Activated CD8-positive, alpha-beta memory T cell treated with anti-CD3 and anti-CD28 coated beads, Interleukin-2, amount 10 ng/mL, durations not matched to agents 7 days and 5 days (primary cell): ENCODE results near the gene GNG8. TPM values are rescaled to one million over a fixed set of nuclear protein-coding genes. Genes with fewer than 3 reads are reported as not detected.

Experiments
- ATAC-seq: fragments of 150-1000 bp; cut with Tn5 transposase; one replicate; pipeline ENCODE4 v1.10.0; 2021; ENCODE audit warnings: moderate library complexity
- CTCF ChIA-PET: fragments of 350-600 bp; sonication (Branson Sonifier 250); formaldehyde crosslinking; loops from one replicate; lab custom pipeline; 2021; ENCODE audit warnings: antibody characterized with exemption; lab: Charles Lee
- DNase-seq: peaks from one replicate; pipeline ENCODE4 v3.0.0-alpha.2; 2020
- H3K27ac Mint-ChIP-seq: one replicate; pipeline ENCODE4 v1.8.0; 2021; ENCODE audit warnings: mild to moderate bottlenecking, mixed read lengths
- H3K27me3 Mint-ChIP-seq: one replicate; pipeline ENCODE4 v1.8.0; 2021; ENCODE audit warnings: mixed read lengths
- H3K36me3 Mint-ChIP-seq: one replicate; pipeline ENCODE4 v1.8.0; 2021; ENCODE audit warnings: mild to moderate bottlenecking, mixed read lengths
- H3K4me1 Mint-ChIP-seq: one replicate; pipeline ENCODE4 v1.8.0; 2021; ENCODE audit warnings: mixed read lengths
- H3K4me3 Mint-ChIP-seq: one replicate; pipeline ENCODE4 v1.8.0; 2021; ENCODE audit warnings: mild to moderate bottlenecking, moderate library complexity, mixed read lengths
- H3K9me3 Mint-ChIP-seq: one replicate; pipeline ENCODE4 v1.8.0; 2022; ENCODE audit warnings: low read depth, mixed read lengths
- total RNA-seq, 2 experiments: library from RNA; stranded (reverse); gene quantifications; one replicate each; pipeline ENCODE4 v1.2.3, GENCODE V29; 2021

The GNG8 gene
- total RNA-seq, 2 experiments from 2014 or later = 25.9 TPM; not detected in 1

DNA sequence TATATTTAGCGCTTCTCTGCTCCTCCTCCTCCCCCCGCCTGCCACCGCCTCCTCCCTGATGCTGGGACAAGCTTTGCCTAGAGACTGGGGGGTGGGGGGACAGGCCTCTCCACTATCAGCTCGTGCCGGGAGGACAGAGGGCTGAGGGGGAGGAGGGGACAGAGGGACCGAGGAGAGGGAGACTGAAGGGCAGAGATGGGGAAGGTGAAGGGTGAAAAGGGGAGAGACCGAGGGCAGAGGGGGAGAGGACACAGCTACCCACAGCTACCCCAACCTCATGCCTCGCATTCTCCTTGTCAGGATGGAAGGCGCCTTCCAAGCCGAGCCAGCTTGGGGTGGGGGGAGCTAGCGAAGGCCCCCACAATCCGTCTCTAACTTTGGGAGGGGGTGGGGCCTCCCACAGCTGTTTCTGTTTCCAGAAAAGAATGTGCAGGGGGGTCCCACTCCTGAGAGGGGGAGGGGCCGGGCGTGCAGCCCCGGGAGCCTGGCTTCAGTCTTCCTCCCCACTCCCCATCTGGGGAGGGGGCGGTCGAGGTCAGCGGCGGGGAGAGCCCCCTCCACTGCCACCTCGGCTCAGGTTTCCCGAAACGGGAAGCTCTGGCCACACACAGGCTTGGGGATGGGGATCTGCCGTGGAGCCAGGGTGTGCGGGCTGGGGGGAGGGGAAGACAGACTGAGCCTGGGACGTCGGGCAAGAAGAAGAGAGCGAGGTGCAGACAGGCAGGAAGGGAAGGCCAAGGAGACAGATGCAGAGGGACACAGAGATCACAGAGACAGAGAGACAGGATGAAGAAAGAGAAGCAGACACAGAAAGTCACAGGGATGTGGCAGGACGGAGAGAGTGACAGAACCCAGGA is 23.4 kb upstream of the GNG8 start:
- no peak for ATAC-seq
- no peak overlapping the region for H3K27ac Mint-ChIP-seq
- no peak for DNase-seq

DNA sequence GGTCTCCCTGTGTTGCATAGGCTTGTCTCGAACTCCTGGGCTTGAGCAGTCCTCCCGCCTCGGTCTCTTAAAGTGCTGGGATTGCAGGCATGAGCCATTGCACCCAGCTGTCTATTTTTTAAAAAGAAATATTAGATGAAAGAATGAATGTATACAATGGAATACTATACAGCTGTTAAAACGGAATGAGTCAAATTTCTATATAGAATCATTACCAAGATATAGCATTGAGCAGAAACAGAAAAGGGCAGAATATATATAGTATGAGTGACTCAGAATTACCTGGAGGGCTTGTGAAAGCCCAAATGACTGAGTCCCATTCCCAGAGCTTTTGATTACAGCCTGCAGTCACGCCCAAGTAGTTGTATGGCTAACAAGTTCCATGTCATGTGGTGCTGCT is 20.5 kb upstream of the GNG8 start:
- Mint-ChIP-seq H3K9me3 (no peaks in the 10 kb centered on the region), H3K4me1 (peaks cover 12% of the 10 kb centered on the region), H3K4me3 (no peak overlapping the region), H3K27ac (no peak overlapping the region), H3K27me3 (peaks cover 48% of the 10 kb centered on the region), H3K36me3 (no peaks in the 10 kb centered on the region)
- ATAC-seq (no peak), DNase-seq (no peak)
- CTCF ChIA-PET = interaction anchor here (0.5 to 1.8 kb wide), 3 partner anchors 9 to 728 kb away, joined by 4 to 5 read pairs (median 5); no protein-coding TSS in a partner anchor

More for the DNA sequence above, 23.4 kb upstream of the GNG8 start:
- Mint-ChIP-seq H3K36me3 (no peaks in the 10 kb centered on the region), H3K4me1 (peaks cover 19% of the 10 kb centered on the region), H3K4me3 (peak overlapping the region; percentile 18), H3K27me3 (peaks cover 43% of the 10 kb centered on the region), H3K9me3 (no peaks in the 10 kb centered on the region)
- CTCF ChIA-PET = interaction anchor here (1.2 to 6.8 kb wide), 3 partner anchors 37 to 94 kb away, joined by 4 to 169 read pairs (median 15); no protein-coding TSS in a partner anchor

DNA sequence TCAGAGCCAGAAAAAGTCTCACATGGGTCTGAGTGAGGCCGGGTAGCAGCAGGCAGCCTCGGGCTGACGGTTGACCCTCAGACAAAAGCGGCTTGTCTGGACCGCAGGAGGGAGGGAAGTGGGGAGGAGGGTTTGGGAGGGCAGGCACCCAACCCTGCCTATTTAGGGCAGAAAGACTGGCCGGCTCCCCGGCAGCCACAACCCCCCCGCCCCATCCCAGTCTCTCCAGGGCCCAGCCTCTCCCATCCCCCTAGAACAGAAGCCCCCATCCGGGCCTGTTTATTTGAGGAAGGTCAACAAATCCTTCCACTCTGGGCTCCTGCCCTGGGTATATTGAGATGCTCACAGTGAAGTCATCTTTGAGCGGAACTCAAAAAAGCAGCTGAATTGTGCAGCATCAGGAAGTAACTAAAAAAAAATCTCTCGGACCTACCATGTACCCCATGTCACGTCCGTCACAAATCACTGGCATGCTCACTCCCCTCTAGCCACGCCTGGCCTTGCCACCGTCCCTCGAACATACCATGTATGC is 18.7 kb upstream of the GNG8 start:
- CTCF ChIA-PET = interaction anchor here (1.2 to 1.5 kb wide), 2 partner anchors 15 to 73 kb away, joined by 3 to 4 read pairs; no protein-coding TSS in a partner anchor
- Mint-ChIP-seq H3K4me1 (peaks cover 5% of the 10 kb centered on the region), H3K36me3 (peaks cover 4% of the 10 kb centered on the region), H3K27me3 (peaks cover 56% of the 10 kb centered on the region), H3K9me3 (no peaks in the 10 kb centered on the region), H3K27ac (no peak overlapping the region), H3K4me3 (no peak overlapping the region)
- ATAC-seq (no peak), DNase-seq (no peak)

DNA sequence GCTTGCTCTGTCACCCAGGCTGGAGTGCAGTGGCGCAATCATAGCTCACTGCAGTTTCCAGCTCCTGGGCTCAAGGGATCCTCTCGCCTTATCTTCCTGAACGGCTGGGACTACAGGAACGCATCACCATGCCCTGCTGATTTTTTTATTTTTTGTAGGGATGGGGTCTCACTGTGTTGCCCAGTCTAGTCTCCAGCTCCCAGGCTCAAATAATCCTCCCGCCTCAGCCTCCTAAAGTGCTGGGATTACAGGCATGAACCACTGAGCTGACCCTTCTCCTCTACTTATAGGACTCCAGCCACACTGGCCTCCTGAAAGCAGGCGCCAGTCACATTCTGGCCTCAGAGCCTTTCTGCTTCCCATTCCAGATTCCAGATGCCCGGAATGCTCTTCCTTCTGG is 14.4 kb upstream of the GNG8 start:
- peaks cover 8% of the 10 kb centered on the region for H3K4me1 Mint-ChIP-seq
- H3K27me3 Mint-ChIP-seq = peaks cover 60% of the 10 kb centered on the region
- H3K27ac Mint-ChIP-seq = no peak overlapping the region
- CTCF ChIA-PET = no interaction called here
- DNase-seq (no peak), ATAC-seq (no peak)
- H3K9me3 Mint-ChIP-seq = no peaks in the 10 kb centered on the region
- no peak overlapping the region for H3K4me3 Mint-ChIP-seq
- peaks cover 10% of the 10 kb centered on the region for H3K36me3 Mint-ChIP-seq

DNA sequence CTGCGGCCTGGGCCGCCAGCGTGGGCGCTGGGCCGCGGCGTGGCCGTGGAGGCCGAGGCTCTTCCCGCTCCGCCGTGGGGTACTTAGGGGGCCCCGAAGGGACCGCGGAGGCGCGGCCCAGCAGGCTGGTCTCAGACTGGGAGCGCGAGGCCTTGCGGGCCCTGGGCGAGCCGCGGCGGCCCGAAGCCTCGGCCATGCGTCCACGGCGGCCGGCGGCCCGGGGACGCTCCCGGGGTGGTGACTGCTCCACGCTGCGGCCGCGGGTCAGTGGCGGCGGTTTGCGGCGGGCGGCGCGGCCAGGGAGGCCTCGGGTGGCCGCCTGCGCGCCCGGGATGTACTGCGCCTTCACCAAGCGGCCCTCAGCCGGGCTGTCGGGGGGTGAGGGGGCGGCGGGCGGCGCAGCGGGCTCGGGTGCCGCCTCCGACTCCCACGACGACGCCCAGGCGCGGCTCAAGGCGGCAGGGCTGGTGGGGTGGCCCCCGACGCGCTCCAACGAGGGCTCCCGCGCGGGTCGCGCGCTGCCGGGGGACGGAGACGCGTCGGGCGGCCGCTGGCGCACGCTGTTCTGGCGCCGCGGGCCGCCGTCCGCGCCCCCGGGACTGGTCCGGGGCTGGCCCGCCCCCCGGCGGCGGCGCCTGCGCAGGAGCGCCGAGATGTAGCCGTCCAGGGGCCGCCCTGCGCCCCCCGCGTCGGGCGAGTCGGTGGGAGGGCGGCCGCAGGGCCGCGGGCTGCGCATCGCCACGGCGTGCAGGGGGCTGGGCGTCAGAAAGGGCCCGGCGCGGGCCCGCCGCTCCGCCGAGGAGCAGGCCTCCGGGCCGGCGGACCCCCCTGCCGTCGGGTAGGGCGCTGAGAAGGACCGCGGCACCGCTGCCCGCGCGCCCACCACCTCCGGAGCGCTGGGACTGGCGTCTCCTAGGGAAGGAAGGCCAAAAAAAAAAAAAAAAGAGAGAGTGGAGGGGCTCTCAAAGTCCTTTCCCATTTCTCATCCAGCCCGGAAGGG is 13.3 kb upstream of the GNG8 start:
- H3K36me3 Mint-ChIP-seq = peaks cover 10% of the 10 kb centered on the region
- H3K4me1 Mint-ChIP-seq = peaks cover 6% of the 10 kb centered on the region
- DNase-seq (no peak), ATAC-seq (no peak)
- no peak overlapping the region for H3K4me3 Mint-ChIP-seq
- peaks cover 59% of the 10 kb centered on the region for H3K27me3 Mint-ChIP-seq
- no peak overlapping the region for H3K27ac Mint-ChIP-seq
- CTCF ChIA-PET = no interaction called here
- H3K9me3 Mint-ChIP-seq = no peaks in the 10 kb centered on the region

DNA sequence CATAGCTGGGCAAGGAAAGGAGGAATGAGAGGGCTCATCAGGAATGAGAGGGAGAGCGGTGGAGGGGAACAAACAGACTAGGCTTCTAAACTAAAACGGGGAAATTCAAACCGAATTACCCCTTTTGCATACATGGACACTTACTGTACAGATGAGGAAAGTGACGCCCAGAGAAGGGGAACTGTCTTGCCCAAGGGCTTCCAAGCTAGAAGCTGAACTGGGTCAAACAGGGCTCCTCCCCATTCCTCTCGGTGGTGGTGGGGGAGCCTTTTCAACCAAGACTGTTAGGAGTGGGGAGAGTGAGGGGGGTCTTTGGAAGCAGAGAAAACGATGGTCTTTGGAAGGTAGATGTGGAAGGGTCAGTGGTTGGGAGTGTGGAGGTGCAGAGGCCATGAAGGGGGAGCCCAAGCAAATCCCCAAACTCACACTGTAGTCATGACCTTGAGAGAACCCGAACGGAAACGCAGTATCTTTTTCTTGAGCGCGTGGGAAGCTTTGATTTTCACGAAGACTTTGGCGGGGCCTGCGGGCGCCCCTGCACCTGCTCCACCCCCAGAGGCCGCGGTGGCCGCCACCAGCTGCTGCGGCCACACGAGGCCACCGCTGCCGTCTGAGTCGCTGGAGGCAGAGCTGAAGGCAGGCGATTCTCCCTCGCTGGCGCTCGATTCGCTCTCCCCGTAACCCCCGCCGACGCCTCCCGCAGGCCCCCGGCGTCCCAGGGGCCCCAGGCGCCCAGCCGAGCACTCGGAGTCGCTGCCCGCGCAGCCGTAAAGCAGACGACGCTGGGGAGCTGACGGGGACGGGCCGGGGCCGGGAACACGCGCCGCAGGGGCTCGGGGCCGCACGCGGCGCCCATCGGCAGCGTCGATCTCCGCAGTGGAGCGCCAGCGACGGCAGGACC is 12.3 kb upstream of the GNG8 start:
- Mint-ChIP-seq H3K4me3 (no peak overlapping the region), H3K27me3 (peaks cover 58% of the 10 kb centered on the region), H3K27ac (peak overlapping the region; percentile 35), H3K9me3 (no peaks in the 10 kb centered on the region), H3K36me3 (peaks cover 10% of the 10 kb centered on the region), H3K4me1 (peaks cover 6% of the 10 kb centered on the region)
- CTCF ChIA-PET = interaction anchor here (1.0 to 1.5 kb wide), 2 partner anchors 8 to 118 kb away, joined by 3 to 4 read pairs; no protein-coding TSS in a partner anchor
- DNase-seq (no peak), ATAC-seq (no peak)

DNA sequence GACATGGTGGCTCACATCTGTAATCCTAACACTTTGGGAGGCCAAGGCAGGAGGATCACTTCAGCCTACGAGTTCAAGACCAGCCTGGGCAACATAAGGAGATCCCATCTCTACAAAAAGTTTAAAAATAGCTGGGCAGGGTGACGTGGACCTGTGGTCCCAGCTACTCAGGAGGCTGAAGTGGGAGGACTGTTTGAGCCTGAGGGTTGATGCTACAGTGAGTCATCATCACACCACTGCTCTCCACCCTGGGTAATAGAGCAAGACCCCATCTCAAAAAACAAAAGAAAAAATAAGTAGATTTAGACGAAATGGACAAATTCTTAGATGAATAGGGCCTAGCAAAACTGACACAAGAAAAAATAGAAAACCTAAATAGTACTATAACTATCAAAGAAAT is 10.4 kb upstream of the GNG8 start:
- Mint-ChIP-seq H3K9me3 (no peaks in the 10 kb centered on the region), H3K4me3 (no peak overlapping the region), H3K27me3 (peaks cover 60% of the 10 kb centered on the region), H3K4me1 (peaks cover 6% of the 10 kb centered on the region), H3K27ac (no peak overlapping the region), H3K36me3 (peaks cover 10% of the 10 kb centered on the region)
- CTCF ChIA-PET = no interaction called here
- ATAC-seq (no peak), DNase-seq (no peak)

DNA sequence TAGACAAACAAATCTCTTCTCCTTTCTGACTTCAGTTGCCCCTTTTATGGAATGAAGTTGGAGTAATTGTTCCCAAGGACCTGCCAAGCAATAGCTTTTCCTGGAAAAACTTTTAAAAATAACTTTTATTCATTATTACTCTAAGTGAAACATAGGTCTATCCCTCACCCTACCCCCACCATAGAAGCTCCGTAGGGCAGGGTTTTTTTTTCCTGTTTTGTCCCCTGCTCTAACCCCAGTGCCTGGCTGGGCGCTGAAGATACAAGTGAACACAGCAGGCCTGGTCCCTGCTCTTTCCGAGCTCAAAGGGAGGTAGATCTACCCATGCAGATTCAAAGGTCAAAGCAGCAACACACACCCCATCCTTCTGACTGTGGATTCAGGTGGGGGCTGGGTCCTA is 8.7 kb upstream of the GNG8 start:
- H3K4me3 Mint-ChIP-seq = no peak overlapping the region
- CTCF ChIA-PET = interaction anchor here (1.4 to 2.2 kb wide), 3 partner anchors 17 to 110 kb away, joined by 3 to 12 read pairs (median 4); partner anchors contain the start of gene DACT3
- no peak overlapping the region for H3K27ac Mint-ChIP-seq
- peaks cover 6% of the 10 kb centered on the region for H3K36me3 Mint-ChIP-seq
- DNase-seq = no peak
- no peak for ATAC-seq
- peaks cover 8% of the 10 kb centered on the region for H3K4me1 Mint-ChIP-seq
- peaks cover 60% of the 10 kb centered on the region for H3K27me3 Mint-ChIP-seq
- no peaks in the 10 kb centered on the region for H3K9me3 Mint-ChIP-seq

DNA sequence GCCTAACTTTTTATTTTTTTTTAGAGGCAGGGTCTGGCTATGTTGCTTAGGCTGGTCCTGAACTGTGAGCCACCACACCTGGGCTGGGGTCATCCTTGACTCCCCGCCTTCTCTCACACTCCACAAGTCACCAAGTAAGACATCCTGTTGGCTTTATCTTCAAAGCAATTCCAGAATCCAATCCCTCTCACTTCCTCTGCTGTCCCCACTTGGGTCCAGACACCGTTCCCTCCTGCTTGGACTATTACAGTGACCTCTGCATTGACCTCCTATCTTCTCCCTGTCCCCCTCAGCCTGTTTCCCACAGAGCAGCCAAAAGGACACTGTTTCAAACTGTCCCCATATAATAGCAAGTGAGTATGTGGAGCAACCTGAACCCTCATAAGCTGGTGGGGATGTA is 4.7 kb upstream of the GNG8 start:
- CTCF ChIA-PET = interaction anchor here (1.1 kb wide), 1 partner anchor 14 kb away, joined by 4 read pairs; no protein-coding TSS in a partner anchor
- DNase-seq = no peak
- H3K9me3 Mint-ChIP-seq = no peaks in the 10 kb centered on the region
- H3K4me1 Mint-ChIP-seq = peaks cover 8% of the 10 kb centered on the region
- no peak overlapping the region for H3K27ac Mint-ChIP-seq
- no peak for ATAC-seq
- no peaks in the 10 kb centered on the region for H3K36me3 Mint-ChIP-seq
- H3K27me3 Mint-ChIP-seq = peaks cover 39% of the 10 kb centered on the region
- no peak overlapping the region for H3K4me3 Mint-ChIP-seq

DNA sequence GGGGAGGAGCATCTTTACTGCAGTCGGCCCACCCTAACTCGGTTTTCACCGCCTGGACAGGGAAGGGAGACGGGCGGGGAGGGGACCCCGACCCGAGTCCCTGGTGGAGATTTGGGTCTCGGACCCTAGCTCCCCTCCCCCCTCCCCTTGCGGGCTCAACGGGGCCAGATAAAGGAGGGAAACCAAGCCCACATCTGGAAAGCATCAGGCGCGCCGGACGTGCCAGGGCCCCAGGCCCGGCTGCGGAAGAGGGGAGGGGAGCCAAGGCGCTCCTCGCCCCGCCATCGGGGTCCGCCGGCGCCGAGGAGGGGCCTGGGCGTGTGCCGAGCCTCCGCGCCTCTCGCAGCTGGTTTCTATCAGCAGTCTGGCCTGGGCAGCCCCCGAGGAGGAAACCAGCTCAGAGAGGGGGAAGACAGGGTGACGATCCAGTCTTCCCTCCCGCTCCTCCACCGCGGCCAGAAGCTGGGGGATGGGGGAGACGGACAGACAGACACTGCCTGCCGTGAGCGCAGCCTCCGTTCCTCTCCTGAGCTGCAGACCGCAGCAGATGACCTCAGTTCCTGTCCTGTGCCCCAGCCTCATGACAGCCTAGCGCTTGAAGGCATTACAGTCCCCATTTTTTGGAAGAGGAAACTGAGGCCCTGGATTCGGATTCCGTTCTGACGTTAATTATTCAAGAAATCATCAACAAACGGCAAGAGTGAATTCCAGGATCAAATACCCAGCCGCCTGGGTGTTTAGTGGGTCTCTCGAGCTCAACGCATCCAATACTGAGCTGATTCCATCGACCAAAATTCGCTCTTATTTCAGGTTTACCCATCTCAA is 3.6 kb upstream of the GNG8 start:
- ATAC-seq (no peak), DNase-seq (peak; percentile 76)
- H3K36me3 Mint-ChIP-seq = no peaks in the 10 kb centered on the region
- H3K27me3 Mint-ChIP-seq = peaks cover 37% of the 10 kb centered on the region
- CTCF ChIA-PET = interaction anchor here (1.0 to 1.1 kb wide), 2 partner anchors 15 to 153 kb away, joined by 3 to 4 read pairs; no protein-coding TSS in a partner anchor
- no peaks in the 10 kb centered on the region for H3K9me3 Mint-ChIP-seq
- peaks cover 13% of the 10 kb centered on the region for H3K4me1 Mint-ChIP-seq
- H3K4me3 Mint-ChIP-seq = peak overlapping the region; percentile 35
- no peak overlapping the region for H3K27ac Mint-ChIP-seq

DNA sequence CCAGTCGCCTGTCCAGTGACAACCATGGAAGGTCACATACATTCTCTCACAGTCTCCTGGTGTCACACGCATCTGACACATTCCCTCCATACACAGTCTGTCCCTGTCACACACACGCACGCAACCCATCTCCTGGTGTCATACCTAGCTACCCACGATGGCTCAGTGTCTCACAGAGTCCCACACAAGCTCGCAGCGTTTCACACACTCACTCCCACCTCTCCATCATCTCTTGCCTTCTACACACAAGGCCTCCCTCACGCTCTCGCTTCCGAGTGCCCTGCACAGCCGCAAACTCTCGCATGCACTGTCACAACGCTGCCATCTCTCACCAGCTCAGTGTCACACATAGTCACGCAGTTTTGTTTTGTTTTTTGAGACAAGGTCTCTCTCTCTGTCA is 1.2 kb upstream of the GNG8 start:
- CTCF ChIA-PET = interaction anchor here (0.9 to 2.5 kb wide), 5 partner anchors 23 to 116 kb away, joined by 3 to 12 read pairs (median 4); partner anchors contain the start of gene DACT3
- Mint-ChIP-seq H3K27me3 (peaks cover 44% of the 10 kb centered on the region), H3K9me3 (no peaks in the 10 kb centered on the region), H3K4me1 (peaks cover 23% of the 10 kb centered on the region), H3K27ac (no peak overlapping the region), H3K4me3 (no peak overlapping the region), H3K36me3 (no peaks in the 10 kb centered on the region)
- DNase-seq (no peak), ATAC-seq (no peak)
